ENCODE data around the gene MBD5. TPM values are rescaled to one million over a fixed set of nuclear protein-coding genes. Genes with fewer than 3 reads are reported as not detected.
"Not testable (repeated sequence)": the region's sequence is repeated elsewhere in the genome, so short reads cannot be mapped to it uniquely, and the experiment has no call there.

Gene MBD5
- 6.5 and 12.6 TPM in 2 replicates for total RNA-seq (2014; rRNA removed; shearing (Covaris generic))

DNA sequence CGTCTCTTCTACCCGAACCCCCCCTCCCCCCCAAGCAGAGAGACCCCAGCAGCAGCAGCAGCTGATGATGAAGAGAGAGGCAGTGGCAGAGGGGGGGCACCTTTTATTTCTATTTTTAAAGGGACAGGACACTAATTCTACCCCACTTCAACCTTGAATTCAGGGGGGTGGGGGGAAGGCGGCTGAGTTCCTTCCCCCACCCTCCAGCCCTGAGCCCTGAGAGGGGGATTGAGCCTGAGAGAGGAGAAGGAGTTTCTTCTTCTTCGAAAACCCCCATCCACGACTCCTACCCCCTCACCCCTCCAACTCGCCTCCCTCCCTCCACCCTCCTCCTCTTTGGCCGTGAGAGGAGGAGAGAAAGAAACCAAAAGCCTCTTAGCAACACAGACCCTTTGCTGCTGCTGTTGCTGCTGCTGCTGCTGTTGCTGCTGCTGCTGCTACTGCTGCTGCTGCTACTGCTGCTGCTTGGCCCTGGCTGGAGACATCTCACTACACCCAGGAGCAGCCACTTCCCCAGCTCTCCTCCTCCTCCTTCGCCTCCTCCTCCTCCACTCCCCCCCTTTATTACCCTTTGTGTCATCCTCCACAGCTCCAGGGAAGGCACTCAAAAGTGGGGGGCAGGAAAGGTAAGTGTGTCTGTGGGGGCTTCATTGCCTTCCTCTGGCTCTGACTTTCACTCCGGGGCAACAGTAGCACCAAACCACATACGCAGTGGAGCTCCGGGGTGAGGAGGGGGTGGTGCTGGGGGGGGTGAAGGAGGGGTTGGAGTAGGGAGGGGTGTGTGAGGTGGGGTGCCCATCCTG lies at the start of gene MBD5:
MBD5 (plus strand) TSS at position 33 of the 803 bp plus-strand sequence.
- H3K9me3 ChIP-seq (replicated peaks): no peaks in the 10 kb centered on the region
- H3K36me3 ChIP-seq: peaks cover 3% of the 10 kb centered on the region; the same call in 1 of the 2 replicates
- H3K4me1 ChIP-seq (replicated peaks): peaks cover 7% of the 10 kb centered on the region
- peak in 1 of 2 experiments; percentile 51 for DNase-seq (ENCODE audit: low read depth in 1 of 2, low spot score in 2 of 2)
- peak within 1 kb of the TSS; percentile 75 for H3K4me3 ChIP-seq
- H3K27ac ChIP-seq: peak within 1 kb of the TSS; percentile 70
- no peaks in the 10 kb centered on the region for H3K27me3 ChIP-seq (replicated peaks)

DNA sequence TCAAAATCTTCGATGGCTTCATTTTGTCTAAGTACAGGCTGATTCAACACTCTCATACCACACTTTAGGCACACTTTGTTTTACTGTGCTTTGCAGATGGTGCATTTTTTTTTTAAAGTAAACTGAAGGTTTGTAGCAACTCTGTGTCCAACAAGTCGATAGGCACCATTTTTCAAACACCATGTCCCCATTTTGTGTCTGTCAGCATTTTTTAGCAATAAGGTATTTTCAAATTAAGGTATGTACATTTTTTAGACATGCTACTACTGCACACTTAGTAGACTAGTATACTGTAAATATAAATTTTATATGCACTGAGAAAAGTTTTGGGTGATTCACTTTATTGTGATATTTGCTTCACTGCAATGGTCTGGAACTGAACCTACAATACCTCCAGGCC lies 44.8 kb upstream of the MBD5 start:
- Histone ChIP-seq H3K36me3 (no peaks in the 10 kb centered on the region), H3K9me3 (replicated peaks) (no peaks in the 10 kb centered on the region), H3K4me1 (replicated peaks) (no peaks in the 10 kb centered on the region), H3K27me3 (replicated peaks) (no peaks in the 10 kb centered on the region), H3K27ac (no peak overlapping the region), H3K4me3 (no peak overlapping the region)
- DNase-seq (ENCODE audit: low read depth in 1 of 2, low spot score in 2 of 2): no peak

DNA sequence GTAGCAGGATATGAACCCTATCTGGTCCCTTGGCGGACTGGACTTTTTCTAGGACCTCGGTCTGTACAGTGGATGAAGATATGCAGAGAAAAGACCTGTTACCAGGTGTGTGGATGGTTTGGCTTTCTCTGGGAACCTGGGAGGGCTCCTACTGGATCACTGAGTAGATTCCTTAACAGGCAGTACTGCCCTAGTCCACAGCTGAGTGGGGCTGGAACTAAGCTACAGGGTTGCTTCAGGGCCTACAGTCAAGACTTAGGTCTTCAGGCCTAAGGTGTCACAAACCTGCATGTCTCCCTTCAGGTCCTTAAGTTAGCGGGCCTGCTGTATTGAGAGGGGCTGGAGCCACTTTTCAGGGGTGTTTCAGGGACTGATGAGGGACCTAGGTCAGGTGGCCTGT lies 43.2 kb upstream of the MBD5 start:
- Histone ChIP-seq H3K36me3 (no peaks in the 10 kb centered on the region), H3K27me3 (replicated peaks) (no peaks in the 10 kb centered on the region), H3K4me3 (no peak overlapping the region), H3K9me3 (replicated peaks) (no peaks in the 10 kb centered on the region), H3K4me1 (replicated peaks) (no peaks in the 10 kb centered on the region), H3K27ac (no peak overlapping the region)
- DNase-seq (ENCODE audit: low read depth in 1 of 2, low spot score in 2 of 2): no peak

DNA sequence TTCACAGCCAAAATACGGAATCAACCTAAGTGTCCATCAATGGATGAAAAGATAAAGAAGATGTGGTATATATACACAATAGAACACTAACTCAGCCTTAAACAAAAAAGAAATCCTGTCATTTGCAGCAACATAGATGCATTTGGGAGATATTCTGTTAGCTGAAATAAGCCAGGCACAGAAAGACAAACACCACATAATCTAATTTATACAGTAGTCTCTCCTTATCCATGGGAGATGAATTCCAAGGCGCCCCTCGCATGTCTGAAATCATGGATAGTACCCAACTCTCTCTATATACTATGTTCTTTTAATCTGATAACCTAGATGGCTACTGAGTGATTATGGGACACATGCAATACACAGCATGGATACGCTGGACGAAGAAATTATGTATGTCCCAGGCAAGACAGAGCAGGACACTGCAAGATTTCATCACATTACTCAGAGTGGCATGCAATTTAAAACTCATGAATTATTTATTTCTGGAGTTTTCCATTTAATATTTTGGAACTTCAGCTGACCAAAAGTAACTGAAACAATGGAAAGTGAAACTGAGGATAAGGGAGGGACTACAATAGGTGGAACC lies 39.9 kb upstream of the MBD5 start:
- Histone ChIP-seq H3K9me3 (replicated peaks) (no peaks in the 10 kb centered on the region), H3K36me3 (no peaks in the 10 kb centered on the region), H3K4me3 (no peak overlapping the region), H3K27ac (no peak overlapping the region), H3K27me3 (replicated peaks) (no peaks in the 10 kb centered on the region), H3K4me1 (replicated peaks) (no peaks in the 10 kb centered on the region)
- DNase-seq (ENCODE audit: low read depth in 1 of 2, low spot score in 2 of 2): no peak

DNA sequence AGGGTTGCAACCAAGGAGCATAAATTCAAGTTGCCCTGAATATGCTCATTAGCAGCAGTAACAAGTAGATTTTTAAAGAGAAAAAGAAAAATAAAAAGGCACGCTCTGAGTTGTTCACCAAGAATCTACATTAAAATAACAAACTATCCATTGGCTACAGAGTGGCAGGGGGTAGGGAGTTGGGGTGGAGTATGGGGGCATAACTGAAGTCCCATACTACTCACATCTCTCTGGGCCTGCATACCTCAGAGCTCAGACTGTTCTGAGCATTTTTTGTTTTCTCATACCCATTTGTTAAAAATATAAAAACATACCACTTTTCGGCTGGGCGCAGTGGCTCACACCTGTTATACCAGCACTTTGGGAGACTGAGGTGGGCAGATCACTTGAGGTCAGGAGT lies 31.8 kb upstream of the MBD5 start:
- no peak overlapping the region for H3K4me3 ChIP-seq
- no peaks in the 10 kb centered on the region for H3K4me1 ChIP-seq (replicated peaks)

DNA sequence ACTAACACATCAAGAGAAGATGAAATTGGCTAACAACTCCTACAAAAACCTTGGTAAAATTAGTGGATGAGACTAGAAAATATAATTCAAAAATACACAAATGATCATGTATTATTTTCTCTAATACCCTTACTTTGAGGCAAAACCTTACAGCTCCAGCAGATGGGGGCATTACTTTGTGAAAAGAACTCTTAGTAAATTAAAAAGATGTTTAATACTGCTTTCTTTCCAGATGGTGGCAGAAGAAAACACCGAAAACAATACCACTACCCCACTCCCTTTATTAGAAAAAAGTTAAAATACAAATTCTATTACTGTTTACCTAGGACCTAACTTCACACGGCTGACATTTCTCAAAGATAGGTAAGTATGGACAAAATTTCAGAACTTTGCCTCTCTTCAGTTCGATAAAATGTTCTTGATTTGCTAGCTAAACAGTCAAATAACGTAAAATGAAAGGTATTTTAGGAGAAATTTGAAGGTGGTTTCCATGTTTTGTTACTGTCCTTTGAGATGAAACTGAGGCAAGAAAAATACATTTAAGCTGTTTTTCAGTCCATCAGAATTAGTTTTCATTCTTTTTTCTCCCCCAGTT lies 31.0 kb upstream of the MBD5 start:
- Histone ChIP-seq H3K27ac (no peak overlapping the region), H3K4me1 (replicated peaks) (no peaks in the 10 kb centered on the region), H3K27me3 (replicated peaks) (no peaks in the 10 kb centered on the region), H3K36me3 (no peaks in the 10 kb centered on the region), H3K4me3 (no peak overlapping the region), H3K9me3 (replicated peaks) (no peaks in the 10 kb centered on the region)
- DNase-seq (ENCODE audit: low read depth in 1 of 2, low spot score in 2 of 2): peak in 1 of 2 experiments; percentile 34

More for the DNA sequence above, 31.8 kb upstream of the MBD5 start:
- Histone ChIP-seq H3K27ac (no peak overlapping the region), H3K27me3 (replicated peaks) (no peaks in the 10 kb centered on the region), H3K36me3 (no peaks in the 10 kb centered on the region), H3K9me3 (replicated peaks) (no peaks in the 10 kb centered on the region)
- no peak for DNase-seq (ENCODE audit: low read depth in 1 of 2, low spot score in 2 of 2)

DNA sequence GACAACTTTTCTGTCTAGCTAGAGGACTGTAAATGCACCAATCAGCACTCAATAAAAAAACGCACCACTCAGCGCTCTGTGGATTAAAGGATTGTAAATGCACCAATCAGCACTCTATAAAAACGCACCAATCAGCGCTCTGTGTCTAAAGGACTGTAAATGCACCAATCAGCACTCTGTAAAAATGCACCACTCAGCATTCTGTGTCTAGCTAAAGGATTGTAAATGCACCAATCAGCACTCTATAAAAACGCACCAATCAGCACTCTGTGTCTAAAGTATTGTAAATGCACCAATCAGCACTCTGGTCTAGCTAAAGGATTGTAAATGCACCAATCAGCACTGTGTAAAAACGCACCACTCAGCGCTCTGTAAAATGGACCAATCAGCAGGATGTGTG lies 25.9 kb upstream of the MBD5 start:
- not testable (repeated sequence) for H3K4me3 ChIP-seq; DNase-seq (ENCODE audit: low read depth in 1 of 2, low spot score in 2 of 2); H3K27me3 ChIP-seq (replicated peaks)

DNA sequence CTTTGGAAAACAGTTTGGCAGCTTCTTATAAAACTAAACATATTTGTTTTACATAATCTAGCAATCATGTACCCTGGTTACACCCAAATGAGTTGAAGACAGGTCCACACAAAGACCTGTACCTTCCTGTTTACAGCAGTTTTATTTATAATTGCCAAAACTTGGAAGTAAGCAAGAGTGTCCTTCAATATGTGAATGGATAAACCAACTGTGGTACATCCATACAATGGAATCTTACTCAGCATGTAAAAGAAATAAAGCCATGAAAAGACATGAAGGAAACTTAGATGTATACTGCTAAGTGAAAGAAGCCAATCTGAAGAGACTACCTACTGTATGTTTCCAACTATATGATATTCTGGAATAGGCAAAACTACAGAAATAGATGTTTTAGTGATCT lies 24.1 kb upstream of the MBD5 start:
- 0 out of 2 replicates have a peak, but pooled peaks cover 4% of the 10 kb centered on the region for H3K36me3 ChIP-seq
- H3K9me3 ChIP-seq (replicated peaks): no peaks in the 10 kb centered on the region
- H3K27me3 ChIP-seq (replicated peaks): no peaks in the 10 kb centered on the region
- H3K4me1 ChIP-seq (replicated peaks): no peaks in the 10 kb centered on the region
- no peak overlapping the region for H3K27ac ChIP-seq
- H3K4me3 ChIP-seq: no peak overlapping the region
- DNase-seq (ENCODE audit: low read depth in 1 of 2, low spot score in 2 of 2): no peak

More for the DNA sequence above, 25.9 kb upstream of the MBD5 start:
- H3K4me1 ChIP-seq (replicated peaks); H3K9me3 ChIP-seq (replicated peaks); H3K27ac ChIP-seq; H3K36me3 ChIP-seq: not testable (repeated sequence)

DNA sequence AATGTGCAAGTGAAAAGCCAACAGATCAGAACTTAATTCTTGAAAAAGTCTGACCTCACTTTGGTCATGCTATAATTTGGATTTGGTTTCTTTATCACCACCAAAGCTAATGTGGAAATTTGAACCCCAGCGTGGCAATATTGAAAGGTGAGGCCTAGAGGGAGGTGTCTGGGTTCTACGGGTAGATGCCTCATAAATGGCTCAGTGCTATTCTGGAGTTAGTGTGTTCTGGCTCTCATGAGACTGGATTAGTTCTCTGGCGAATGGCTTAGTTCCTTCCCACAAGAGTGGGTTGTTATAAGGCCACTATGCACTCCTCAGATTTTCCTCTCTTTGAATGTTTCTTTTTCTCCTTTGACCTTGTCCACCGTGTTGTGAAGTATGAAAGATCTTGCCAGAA lies 22.7 kb upstream of the MBD5 start:
- no peaks in the 10 kb centered on the region for H3K27me3 ChIP-seq (replicated peaks)
- H3K36me3 ChIP-seq: 0 out of 2 replicates have a peak, but pooled peaks cover 4% of the 10 kb centered on the region
- no peaks in the 10 kb centered on the region for H3K4me1 ChIP-seq (replicated peaks)
- H3K27ac ChIP-seq: no peak overlapping the region
- no peak for DNase-seq (ENCODE audit: low read depth in 1 of 2, low spot score in 2 of 2)
- no peak overlapping the region for H3K4me3 ChIP-seq
- no peaks in the 10 kb centered on the region for H3K9me3 ChIP-seq (replicated peaks)

DNA sequence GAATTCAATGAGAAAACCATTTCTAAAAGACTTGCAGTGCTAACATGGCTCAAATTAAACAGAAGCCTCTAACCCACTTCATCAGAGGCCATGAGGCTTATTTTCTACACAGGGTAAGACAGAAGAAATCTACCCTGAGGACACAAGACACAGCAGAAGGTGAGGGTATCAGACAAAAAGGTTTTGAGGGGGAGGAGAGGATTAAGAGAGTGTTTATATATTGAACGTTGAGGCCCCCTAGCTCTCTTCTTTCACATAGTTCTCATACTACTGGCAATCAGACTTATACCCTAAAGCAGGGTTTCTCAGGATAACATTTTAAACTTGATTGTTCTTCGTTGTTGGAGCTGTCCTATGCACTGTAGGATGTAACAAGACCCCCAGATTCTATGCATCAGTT lies 21.8 kb upstream of the MBD5 start:
- no peak for DNase-seq (ENCODE audit: low read depth in 1 of 2, low spot score in 2 of 2)
- H3K4me1 ChIP-seq (replicated peaks): no peaks in the 10 kb centered on the region
- H3K27me3 ChIP-seq (replicated peaks): no peaks in the 10 kb centered on the region
- no peak overlapping the region for H3K27ac ChIP-seq
- no peaks in the 10 kb centered on the region for H3K9me3 ChIP-seq (replicated peaks)
- H3K36me3 ChIP-seq: 0 out of 2 replicates have a peak, but pooled peaks cover 4% of the 10 kb centered on the region
- H3K4me3 ChIP-seq: no peak overlapping the region

DNA sequence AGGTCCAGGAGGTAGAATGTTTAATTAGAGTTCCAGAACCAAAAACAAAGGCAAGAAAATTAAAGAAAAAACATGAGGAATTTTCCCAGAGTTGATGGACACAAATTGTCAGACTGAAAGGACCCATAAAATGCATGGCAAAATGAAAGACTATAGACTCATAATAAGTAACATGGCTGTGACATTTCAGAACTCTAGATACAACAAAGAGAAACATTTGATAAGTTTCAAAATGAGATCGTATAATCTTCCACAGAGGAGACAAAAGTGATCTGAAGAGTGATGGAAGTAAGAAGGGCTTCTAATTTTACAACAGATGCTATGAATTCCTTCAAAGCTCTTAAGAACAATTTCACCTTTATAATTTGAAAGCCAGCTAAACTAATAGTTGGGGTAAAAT lies 20.8 kb upstream of the MBD5 start:
- no peaks in the 10 kb centered on the region for H3K27me3 ChIP-seq (replicated peaks)
- H3K27ac ChIP-seq: no peak overlapping the region
- no peak overlapping the region for H3K4me3 ChIP-seq
- H3K36me3 ChIP-seq: 0 out of 2 replicates have a peak, but pooled peaks cover 4% of the 10 kb centered on the region
- no peak for DNase-seq (ENCODE audit: low read depth in 1 of 2, low spot score in 2 of 2)
- no peaks in the 10 kb centered on the region for H3K9me3 ChIP-seq (replicated peaks)
- H3K4me1 ChIP-seq (replicated peaks): no peaks in the 10 kb centered on the region

DNA sequence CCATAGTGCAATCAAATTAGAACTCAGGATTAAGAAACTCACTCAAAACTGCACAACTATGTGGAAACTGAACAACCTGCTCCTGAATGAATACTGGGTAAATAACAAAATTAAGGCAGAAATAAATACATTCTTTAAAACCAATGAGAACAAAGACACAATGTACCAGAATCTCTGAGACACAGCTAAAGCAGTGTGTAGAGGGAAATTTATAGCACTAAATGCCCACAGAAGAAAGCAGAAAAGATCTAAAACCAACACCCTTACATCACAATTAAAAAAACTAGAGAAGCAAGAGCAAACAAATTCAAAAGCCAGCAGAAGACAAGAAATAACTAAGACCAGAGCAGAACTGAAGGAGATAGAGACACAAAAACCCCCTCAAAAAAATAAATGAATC lies 18.5 kb upstream of the MBD5 start:
- not testable (repeated sequence) for H3K36me3 ChIP-seq; H3K4me3 ChIP-seq; H3K9me3 ChIP-seq (replicated peaks); DNase-seq (ENCODE audit: low read depth in 1 of 2, low spot score in 2 of 2); H3K27ac ChIP-seq; H3K27me3 ChIP-seq (replicated peaks); H3K4me1 ChIP-seq (replicated peaks)

DNA sequence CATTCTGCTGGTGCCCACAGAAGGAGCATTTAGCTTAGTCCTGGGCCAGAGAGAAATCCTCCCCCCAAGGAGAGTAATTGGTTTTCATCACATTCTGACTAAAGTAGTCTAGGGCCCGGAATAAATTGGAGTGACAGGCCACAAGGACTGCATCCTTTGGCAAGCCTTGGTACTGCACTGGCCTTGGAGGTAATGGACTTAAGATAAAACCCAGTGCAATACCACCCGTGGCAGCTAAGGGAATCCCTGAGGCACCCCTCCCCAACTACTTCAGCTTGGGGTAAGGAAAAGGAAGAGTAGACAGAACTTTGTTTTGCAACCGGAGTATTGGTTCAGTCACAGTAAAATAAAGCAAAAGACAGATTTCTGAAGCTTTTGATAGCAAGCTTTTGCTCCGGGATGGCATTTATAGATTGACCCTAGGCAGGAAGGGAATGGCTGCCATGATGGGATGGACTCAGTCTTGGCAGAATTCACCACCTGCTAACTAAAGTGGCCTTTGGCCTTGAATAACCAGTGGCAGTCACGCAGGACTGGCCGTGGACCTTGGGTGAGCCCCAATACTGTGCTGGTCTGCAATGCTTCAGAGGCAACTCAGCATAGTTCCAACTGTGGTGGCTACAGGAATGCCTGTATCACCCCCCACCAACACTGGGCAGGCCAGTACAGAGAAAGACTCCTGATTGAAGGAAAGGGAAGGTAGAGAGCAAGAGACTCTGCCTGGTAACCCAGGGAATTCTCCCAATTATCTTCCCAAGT lies 14.5 kb upstream of the MBD5 start:
- Histone ChIP-seq H3K27ac (no peak overlapping the region), H3K36me3 (no peaks in the 10 kb centered on the region), H3K9me3 (replicated peaks) (no peaks in the 10 kb centered on the region), H3K27me3 (replicated peaks) (no peaks in the 10 kb centered on the region), H3K4me1 (replicated peaks) (no peaks in the 10 kb centered on the region), H3K4me3 (no peak overlapping the region)
- no peak for DNase-seq (ENCODE audit: low read depth in 1 of 2, low spot score in 2 of 2)
